Keratinocyte (primary cell): Measurements from ENCODE around the gene SCN10A. TPM values are rescaled to one million over a fixed set of nuclear protein-coding genes. Genes with fewer than 3 reads are reported as not detected.

Source experiments
- DNase-seq: peaks from one replicate; pipeline ENCODE4 v3.0.0-alpha.2; 2011; ENCODE audit warnings: low read depth, missing footprints, low spot score
- FAIRE-seq: peaks from 2 replicates; lab custom pipeline; 2011; peaks lifted over from hg19 to GRCh38; lab: Jason Lieb, UNC
- H2AFZ ChIP-seq: 2 replicates; pipeline ENCODE4 v1.6.0; 2012; ENCODE audit warnings: low read length, control low read depth, inconsistent platforms; ENCODE audit not compliant: control insufficient read depth
- H3K27ac ChIP-seq: 2 replicates; pipeline ENCODE4 v1.5.1; 2011; ENCODE audit warnings: low read length; ENCODE audit not compliant: control insufficient read depth, insufficient read depth
- H3K27me3 ChIP-seq: 3 replicates; pipeline ENCODE4 v1.6.0; 2011; ENCODE audit warnings: low read length; ENCODE audit not compliant: control insufficient read depth, insufficient read depth; ENCODE audit errors: extremely low read depth
- H3K36me3 ChIP-seq, 2 experiments: 2 replicates in 1 of 2; 3 replicates in 1 of 2; pipeline ENCODE4 v1.5.1; 2011; ENCODE audit warnings: low read length in 2 of 2, mild to moderate bottlenecking in 1 of 2; ENCODE audit not compliant: control insufficient read depth in 2 of 2, insufficient read depth in 2 of 2; ENCODE audit errors: extremely low read depth in 1 of 2
- H3K4me1 ChIP-seq: 3 replicates; pipeline ENCODE4 v1.5.1; 2011; ENCODE audit warnings: low read length; ENCODE audit not compliant: control insufficient read depth, insufficient read depth; ENCODE audit errors: extremely low read depth
- H3K4me2 ChIP-seq: 3 replicates; pipeline ENCODE4 v1.6.0; 2011; ENCODE audit warnings: low read depth, low read length; ENCODE audit not compliant: control insufficient read depth, insufficient read depth; ENCODE audit errors: extremely low read depth
- H3K4me3 ChIP-seq, 3 experiments: fragments of 200-600 bp in 1 of 3; sonication (generic) in 1 of 3; 2 replicates in 2 of 3; 3 replicates in 1 of 3; pipeline ENCODE4 v1.5.1; 2011 to 2016; ENCODE audit warnings: low read length in 3 of 3, mild to moderate bottlenecking in 3 of 3, control low read depth in 2 of 3, inconsistent platforms in 1 of 3, low read depth in 1 of 3, mixed read lengths in 1 of 3, mixed run types in 1 of 3, moderate library complexity in 1 of 3; ENCODE audit not compliant: control insufficient read depth in 2 of 3, insufficient read depth in 2 of 3; ENCODE audit errors: extremely low read depth in 1 of 3
- H3K79me2 ChIP-seq: 2 replicates; pipeline ENCODE4 v1.6.0; 2012; ENCODE audit warnings: low read length; ENCODE audit not compliant: control insufficient read depth, insufficient read depth
- H3K9ac ChIP-seq: 3 replicates; pipeline ENCODE4 v1.6.0; 2011; ENCODE audit warnings: low read length; ENCODE audit not compliant: control insufficient read depth, insufficient read depth; ENCODE audit errors: extremely low read depth
- H3K9me1 ChIP-seq: 3 replicates; pipeline ENCODE4 v1.6.0; 2011; ENCODE audit warnings: low read length; ENCODE audit not compliant: control insufficient read depth, insufficient read depth; ENCODE audit errors: extremely low read depth
- H3K9me3 ChIP-seq: 2 replicates; pipeline ENCODE4 v1.5.1; 2012; ENCODE audit warnings: low read depth, low read length; ENCODE audit not compliant: control insufficient read depth
- H4K20me1 ChIP-seq: 3 replicates; pipeline ENCODE4 v1.6.0; 2011; ENCODE audit warnings: low read length; ENCODE audit not compliant: control insufficient read depth, insufficient read depth; ENCODE audit errors: extremely low read depth
- CTCF ChIP-seq, 3 experiments: IDR thresholded peaks in 1 of 3; conservative IDR thresholded peaks in 1 of 3; optimal IDR thresholded peaks in 1 of 3; 2 replicates in 2 of 3; 3 replicates in 1 of 3; pipeline versions ENCODE3 to v1.5.1; 2011; ENCODE audit warnings: low read length in 3 of 3, mild to moderate bottlenecking in 3 of 3, moderate library complexity in 2 of 3, control low read depth in 1 of 3, inconsistent platforms in 1 of 3; ENCODE audit not compliant: insufficient read depth in 2 of 3; ENCODE audit errors: extremely low read depth in 1 of 3
- EZH2 ChIP-seq: IDR thresholded peaks from one replicate; pipeline ENCODE4 v1.6.1; 2012; ENCODE audit warnings: inconsistent platforms, mild to moderate bottlenecking, low read length, moderate library complexity
- dilution Hi-C: fragments of 300-500 bp; cut with MboI; formaldehyde crosslinking; loops from one replicate; pipeline ENCODE4 v1.7.0; 2020; ENCODE audit warnings: low sequenced_read_pairs; ENCODE audit not compliant: extremely low pct_ligation_motif_present
- polyA plus RNA-seq, 5 experiments: library from polyadenylated mRNA; depleted of rRNA in 3 of 5; stranded (reverse) in 3 of 5; stranded (forward) in 1 of 5; unstranded in 1 of 5; fragments of >200 nt; gene quantifications; 1 replicate in 1 of 5; 2 replicates in 3 of 5; 3 replicates in 1 of 5; pipeline versions ENCODE4 v1.2.1 to v1.2.3, GENCODE V29; 2011 to 2012; ENCODE audit warnings: missing spikeins in 2 of 5, low read depth in 1 of 5, low replicate concordance in 1 of 5

The SCN10A gene
- polyA plus RNA-seq, 1 donor (not counting 4 experiments of a cell fraction or from before 2014, with no cell fraction given): not detected

GRCh38 chr3:38827791-38828190 is 11.8 kb upstream of the SCN10A start:
- no peak overlapping the region for H2AFZ ChIP-seq
- H3K36me3 ChIP-seq: no peaks in the 10 kb centered on the region
- no peaks in the 10 kb centered on the region for H3K9me1 ChIP-seq
- no peak overlapping the region for H3K27ac ChIP-seq
- H3K9ac ChIP-seq: no peak overlapping the region
- no peak for FAIRE-seq
- H3K9me3 ChIP-seq: no peaks in the 10 kb centered on the region
- no peaks in the 10 kb centered on the region for H4K20me1 ChIP-seq
- TF ChIP-seq CTCF (optimal IDR thresholded peaks at IDR 0.05 in 1 of 3, IDR thresholded peaks at IDR 0.05 in 1 of 3, conservative IDR thresholded peaks at IDR 0.05 in 1 of 3; ENCODE audit: extremely low read depth in 1 of 3, insufficient read depth in 2 of 3, low read length in 3 of 3) (no peak), EZH2 (no peak)
- no peaks in the 10 kb centered on the region for H3K4me1 ChIP-seq
- no peak for DNase-seq
- H3K4me3 ChIP-seq: no peak overlapping the region
- dilution Hi-C loops: no loop called here
- no peaks in the 10 kb centered on the region for H3K79me2 ChIP-seq
- no peak overlapping the region for H3K4me2 ChIP-seq
- H3K27me3 ChIP-seq: no peaks in the 10 kb centered on the region

GRCh38 chr3:38826001-38826400 is 10.0 kb upstream of the SCN10A start:
- TF ChIP-seq EZH2 (no peak), CTCF (optimal IDR thresholded peaks at IDR 0.05 in 1 of 3, IDR thresholded peaks at IDR 0.05 in 1 of 3, conservative IDR thresholded peaks at IDR 0.05 in 1 of 3; ENCODE audit: extremely low read depth in 1 of 3, insufficient read depth in 2 of 3, low read length in 3 of 3) (no peak)
- Histone ChIP-seq H3K4me1 (no peaks in the 10 kb centered on the region), H3K27ac (no peak overlapping the region), H2AFZ (no peak overlapping the region), H3K9me1 (no peaks in the 10 kb centered on the region), H3K4me3 (no peak overlapping the region), H3K27me3 (no peaks in the 10 kb centered on the region), H3K79me2 (no peaks in the 10 kb centered on the region), H3K9me3 (no peaks in the 10 kb centered on the region), H3K9ac (no peak overlapping the region), H3K4me2 (no peak overlapping the region), H4K20me1 (no peaks in the 10 kb centered on the region), H3K36me3 (no peaks in the 10 kb centered on the region)
- dilution Hi-C loops: no loop called here
- DNase-seq (no peak), FAIRE-seq (no peak)
